Measurements from ENCODE around the gene HBEGF.

HBEGF gene

GRCh38 chr5:140328036-140328764, 18.2 kb downstream of the HBEGF start:
- H3K4me3 ChIP-seq (ENCODE audit: low read depth, low read length) = no peak overlapping the region
- TF ChIP-seq, protein P1, sequence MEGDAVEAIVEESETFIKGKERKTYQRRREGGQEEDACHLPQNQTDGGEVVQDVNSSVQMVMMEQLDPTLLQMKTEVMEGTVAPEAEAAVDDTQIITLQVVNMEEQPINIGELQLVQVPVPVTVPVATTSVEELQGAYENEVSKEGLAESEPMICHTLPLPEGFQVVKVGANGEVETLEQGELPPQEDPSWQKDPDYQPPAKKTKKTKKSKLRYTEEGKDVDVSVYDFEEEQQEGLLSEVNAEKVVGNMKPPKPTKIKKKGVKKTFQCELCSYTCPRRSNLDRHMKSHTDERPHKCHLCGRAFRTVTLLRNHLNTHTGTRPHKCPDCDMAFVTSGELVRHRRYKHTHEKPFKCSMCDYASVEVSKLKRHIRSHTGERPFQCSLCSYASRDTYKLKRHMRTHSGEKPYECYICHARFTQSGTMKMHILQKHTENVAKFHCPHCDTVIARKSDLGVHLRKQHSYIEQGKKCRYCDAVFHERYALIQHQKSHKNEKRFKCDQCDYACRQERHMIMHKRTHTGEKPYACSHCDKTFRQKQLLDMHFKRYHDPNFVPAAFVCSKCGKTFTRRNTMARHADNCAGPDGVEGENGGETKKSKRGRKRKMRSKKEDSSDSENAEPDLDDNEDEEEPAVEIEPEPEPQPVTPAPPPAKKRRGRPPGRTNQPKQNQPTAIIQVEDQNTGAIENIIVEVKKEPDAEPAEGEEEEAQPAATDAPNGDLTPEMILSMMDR (IDR thresholded peaks at IDR 0.05; ENCODE audit: control insufficient read depth, extremely low read depth, insufficient read depth) = no peak
- no peak for DNase-seq (ENCODE audit: low read depth)

GRCh38 chr5:140327589-140327988, 18.8 kb downstream of the HBEGF start:
- DNase-seq (ENCODE audit: low read depth) = no peak
- TF ChIP-seq, protein P1 (IDR thresholded peaks at IDR 0.05; ENCODE audit: control insufficient read depth, extremely low read depth, insufficient read depth) = no peak
- no peak overlapping the region for H3K4me3 ChIP-seq (ENCODE audit: low read depth, low read length)

- no peak overlapping the region for H3K4me3 ChIP-seq (ENCODE audit: low read depth, low read length)
- TF ChIP-seq, protein P1 (IDR thresholded peaks at IDR 0.05; ENCODE audit: control insufficient read depth, extremely low read depth, insufficient read depth) = no peak
- DNase-seq (ENCODE audit: low read depth) = no peak
Observed at GRCh38 chr5:140325486-140325885, 20.9 kb downstream of the HBEGF start.

GRCh38 chr5:140324617-140325241, 21.7 kb downstream of the HBEGF start:
- TF ChIP-seq, protein P1 (IDR thresholded peaks at IDR 0.05; ENCODE audit: control insufficient read depth, extremely low read depth, insufficient read depth) = no peak
- no peak for DNase-seq (ENCODE audit: low read depth)
- H3K4me3 ChIP-seq (ENCODE audit: low read depth, low read length) = no peak overlapping the region

- H3K4me3 ChIP-seq (ENCODE audit: low read depth, low read length) = no peak overlapping the region
- TF ChIP-seq, protein P1 (IDR thresholded peaks at IDR 0.05; ENCODE audit: control insufficient read depth, extremely low read depth, insufficient read depth) = no peak
- no peak for DNase-seq (ENCODE audit: low read depth)
Observed at GRCh38 chr5:140324041-140324600, 22.3 kb downstream of the HBEGF start.

DNA sequence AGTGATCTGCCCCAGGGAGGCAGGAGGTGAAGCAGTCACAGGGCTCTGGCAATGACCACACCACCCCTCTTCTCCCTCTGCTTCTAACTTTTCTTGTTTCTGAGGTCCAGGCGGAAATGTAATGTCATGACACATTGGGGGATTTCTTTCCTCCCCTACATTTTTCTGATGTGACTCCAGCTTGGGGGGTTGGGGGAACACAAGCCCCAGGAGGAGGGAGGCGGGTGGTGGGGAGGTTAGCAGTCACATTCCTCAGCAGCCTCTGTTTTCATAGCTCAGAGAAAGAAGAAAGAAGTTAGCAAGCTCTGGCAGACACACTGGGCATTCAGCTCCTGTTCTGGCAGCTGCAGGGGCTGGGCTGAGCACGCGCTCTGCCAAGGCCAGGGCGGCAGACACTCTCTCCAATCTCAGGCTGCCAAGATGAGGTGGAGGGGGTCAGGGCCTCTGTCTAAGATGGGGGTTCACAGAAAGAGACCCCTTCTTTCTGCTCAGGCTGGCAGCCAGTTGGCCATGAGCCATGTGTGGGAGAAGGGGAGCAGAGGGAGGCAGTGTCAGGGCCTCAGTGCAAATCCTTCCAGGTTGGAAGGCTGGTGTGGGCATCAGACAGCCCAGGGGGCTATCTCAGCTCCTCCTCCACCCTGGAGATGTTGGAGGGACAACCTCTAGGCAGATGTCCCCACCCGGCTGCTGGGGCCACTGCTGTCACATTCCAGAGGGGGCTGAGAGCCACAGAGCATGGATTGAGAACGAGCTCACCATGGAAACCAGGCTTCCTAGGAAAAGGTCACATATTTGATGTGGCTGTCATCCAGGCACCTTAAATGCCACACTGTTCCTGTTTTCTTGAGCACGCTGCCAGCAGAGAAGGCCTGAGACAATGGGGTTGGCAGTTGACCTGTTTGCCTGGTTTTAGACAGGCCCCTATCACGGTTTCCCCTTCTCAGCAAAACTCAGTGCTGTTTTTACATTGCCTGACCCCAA, 23.4 kb downstream of the HBEGF start:
- DNase-seq (ENCODE audit: low read depth) = peak; percentile 98
- H3K4me3 ChIP-seq (ENCODE audit: low read depth, low read length) = no peak overlapping the region
- TF ChIP-seq, protein P1 (IDR thresholded peaks at IDR 0.05; ENCODE audit: control insufficient read depth, extremely low read depth, insufficient read depth) = no peak

Data from LNCaP clone FGC (cell line).